Measurements from ENCODE around the gene AZI2.

Gene AZI2

GRCh38 chr3:28287046-28287445, 61.6 kb downstream of the AZI2 start:
- no peak overlapping the region for H3K4me3 ChIP-seq (ENCODE audit: low read length)
- no peak for TF ChIP-seq ZNF274 (IDR thresholded peaks at IDR 0.05; ENCODE audit: low read depth, low read length)

- H3K4me3 ChIP-seq (ENCODE audit: low read length), result no peak overlapping the region
- TF ChIP-seq ZNF274 (IDR thresholded peaks at IDR 0.05; ENCODE audit: low read depth, low read length), result no peak
Measured at GRCh38 chr3:28286595-28286994, 62.0 kb downstream of the AZI2 start.

- no peak for TF ChIP-seq ZNF274 (IDR thresholded peaks at IDR 0.05; ENCODE audit: low read depth, low read length)
- H3K4me3 ChIP-seq (ENCODE audit: low read length), result no peak overlapping the region
Measured at GRCh38 chr3:28280781-28281180, 67.8 kb downstream of the AZI2 start.

- H3K4me3 ChIP-seq (ENCODE audit: low read length), result no peak overlapping the region
- TF ChIP-seq ZNF274 (IDR thresholded peaks at IDR 0.05; ENCODE audit: low read depth, low read length), result no peak
Measured at GRCh38 chr3:28279770-28280169, 68.9 kb downstream of the AZI2 start.

- no peak for TF ChIP-seq ZNF274 (IDR thresholded peaks at IDR 0.05; ENCODE audit: low read depth, low read length)
- no peak overlapping the region for H3K4me3 ChIP-seq (ENCODE audit: low read length)
Measured at GRCh38 chr3:28278918-28279317, 69.7 kb downstream of the AZI2 start.

- TF ChIP-seq ZNF274 (IDR thresholded peaks at IDR 0.05; ENCODE audit: low read depth, low read length), result no peak
- H3K4me3 ChIP-seq (ENCODE audit: low read length), result no peak overlapping the region
Measured at GRCh38 chr3:28273837-28274236, 74.8 kb downstream of the AZI2 start.

All from GM08714 (cell line).